ENCODE results near the gene LAMC2.

DNA sequence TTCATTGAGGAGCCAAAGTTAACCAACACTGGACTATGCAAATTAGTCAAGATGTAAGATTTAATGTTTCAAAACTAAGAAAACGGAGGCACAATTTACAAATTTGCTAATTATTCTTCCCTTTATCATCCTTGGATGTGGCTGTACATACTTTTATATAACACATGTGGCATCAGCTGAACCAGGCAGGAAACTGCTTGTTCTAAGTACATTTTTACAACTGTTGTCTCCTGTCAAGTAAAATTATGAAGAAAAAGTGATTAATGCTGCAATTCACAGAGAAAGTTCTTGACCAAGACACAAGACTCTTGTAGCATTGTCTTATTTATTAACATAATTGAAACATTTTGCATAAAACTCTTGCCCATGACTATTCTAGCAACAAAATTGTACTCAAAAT lies 61.9 kb downstream of the LAMC2 start:
- TF ChIP-seq POLR2AphosphoS5 (IDR thresholded peaks at IDR 0.05; ENCODE audit: low read depth, low read length) (no peak), POLR2A (IDR thresholded peaks at IDR 0.05; ENCODE audit: control extremely low read depth in 1 of 2, low read depth in 2 of 2, low read length in 2 of 2) (no peak), GABPA (IDR thresholded peaks at IDR 0.05; ENCODE audit: borderline replicate concordance, insufficient read depth, low read length) (no peak), CTBP2 (IDR thresholded peaks at IDR 0.05; ENCODE audit: borderline replicate concordance, insufficient read depth, insufficient read length, low read length) (no peak), TAF7 (optimal IDR thresholded peaks at IDR 0.05; ENCODE audit: borderline replicate concordance, low read depth, low read length) (no peak), RAD21 (IDR thresholded peaks at IDR 0.05 in 1 of 2, conservative IDR thresholded peaks at IDR 0.05 in 1 of 2; ENCODE audit: low read depth in 2 of 2, low read length in 2 of 2) (no peak), RXRA (IDR thresholded peaks at IDR 0.05; ENCODE audit: insufficient read depth, low read depth, low read length) (no peak), CREB1 (IDR thresholded peaks at IDR 0.05) (no peak), CEBPB (IDR thresholded peaks at IDR 0.05; ENCODE audit: low read depth, low read length) (no peak), ATF2 (IDR thresholded peaks at IDR 0.05; ENCODE audit: low read length) (no peak), SIN3A (conservative IDR thresholded peaks at IDR 0.05 in 1 of 2, IDR thresholded peaks at IDR 0.05 in 1 of 2; ENCODE audit: low read depth in 1 of 2, low read length in 2 of 2) (no peak), GTF2F1 (IDR thresholded peaks at IDR 0.05; ENCODE audit: borderline replicate concordance, low read depth, low read length) (no peak), SP1 (IDR thresholded peaks at IDR 0.05; ENCODE audit: low read depth, low read length) (no peak)
- TF ChIP-seq, protein P1, sequence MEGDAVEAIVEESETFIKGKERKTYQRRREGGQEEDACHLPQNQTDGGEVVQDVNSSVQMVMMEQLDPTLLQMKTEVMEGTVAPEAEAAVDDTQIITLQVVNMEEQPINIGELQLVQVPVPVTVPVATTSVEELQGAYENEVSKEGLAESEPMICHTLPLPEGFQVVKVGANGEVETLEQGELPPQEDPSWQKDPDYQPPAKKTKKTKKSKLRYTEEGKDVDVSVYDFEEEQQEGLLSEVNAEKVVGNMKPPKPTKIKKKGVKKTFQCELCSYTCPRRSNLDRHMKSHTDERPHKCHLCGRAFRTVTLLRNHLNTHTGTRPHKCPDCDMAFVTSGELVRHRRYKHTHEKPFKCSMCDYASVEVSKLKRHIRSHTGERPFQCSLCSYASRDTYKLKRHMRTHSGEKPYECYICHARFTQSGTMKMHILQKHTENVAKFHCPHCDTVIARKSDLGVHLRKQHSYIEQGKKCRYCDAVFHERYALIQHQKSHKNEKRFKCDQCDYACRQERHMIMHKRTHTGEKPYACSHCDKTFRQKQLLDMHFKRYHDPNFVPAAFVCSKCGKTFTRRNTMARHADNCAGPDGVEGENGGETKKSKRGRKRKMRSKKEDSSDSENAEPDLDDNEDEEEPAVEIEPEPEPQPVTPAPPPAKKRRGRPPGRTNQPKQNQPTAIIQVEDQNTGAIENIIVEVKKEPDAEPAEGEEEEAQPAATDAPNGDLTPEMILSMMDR (IDR thresholded peaks at IDR 0.05; ENCODE audit: control extremely low read depth in 1 of 3, insufficient read depth in 1 of 3, low read depth in 1 of 3, low read length in 3 of 3) = no peak
